ENCODE results near the gene GABRA5.

GABRA5 gene

DNA sequence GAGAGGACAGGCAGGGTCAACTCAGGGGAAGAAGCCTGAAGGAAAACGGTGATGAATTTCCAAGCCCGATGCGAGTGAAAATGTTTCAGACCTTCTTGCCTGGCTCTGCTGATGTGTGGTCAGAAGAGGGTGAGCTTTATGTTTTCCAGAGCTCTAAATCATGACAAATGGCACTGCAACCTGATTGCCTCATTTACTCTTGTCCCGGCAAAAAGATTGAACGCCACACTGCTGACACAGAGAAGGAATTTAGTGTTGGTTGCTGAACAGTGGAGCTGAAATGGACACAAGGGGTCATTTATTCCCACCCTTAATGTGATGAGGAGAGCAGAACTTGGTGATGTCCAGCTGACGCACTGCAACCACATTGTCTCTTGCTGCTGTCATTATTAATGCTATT lies 68.0 kb downstream of the GABRA5 start:
- H3K9ac ChIP-seq (ENCODE audit: low read length), result no peak overlapping the region
- H3K4me3 ChIP-seq (ENCODE audit: low read length), result no peak overlapping the region
- H3K9me3 ChIP-seq (ENCODE audit: control insufficient read depth, low read depth, low read length), result no peaks in the 10 kb centered on the region
- H3K36me3 ChIP-seq (ENCODE audit: control insufficient read depth, low read depth, low read length), result no peaks in the 10 kb centered on the region
- no peaks in the 10 kb centered on the region for H3K27me3 ChIP-seq (ENCODE audit: control insufficient read depth, insufficient read depth, low read length)
- no peaks in the 10 kb centered on the region for H3K4me1 ChIP-seq (ENCODE audit: control insufficient read depth, low read depth, low read length)
- no peak overlapping the region for H3K27ac ChIP-seq (ENCODE audit: low read length)

DNA sequence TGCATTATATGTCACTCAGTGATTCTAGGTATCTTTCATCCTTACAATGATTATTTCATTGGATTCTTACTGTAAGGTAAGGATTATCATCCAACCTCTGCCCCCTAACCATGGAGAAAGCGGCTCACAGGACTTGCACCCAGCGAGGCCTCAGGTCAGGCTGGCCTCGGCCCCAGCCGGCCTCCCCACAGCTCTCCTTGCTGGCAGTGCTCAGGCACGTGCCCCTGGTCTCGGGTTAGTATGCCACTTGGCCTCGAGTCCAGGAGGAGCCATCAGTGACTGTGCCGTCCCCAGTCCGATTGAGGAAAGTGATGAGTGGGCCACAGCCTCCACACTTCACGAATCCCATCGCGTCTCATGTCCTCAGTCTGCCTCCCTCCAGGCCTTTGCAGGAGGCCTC lies 68.5 kb downstream of the GABRA5 start:
- H3K36me3 ChIP-seq (ENCODE audit: control insufficient read depth, low read depth, low read length), result no peaks in the 10 kb centered on the region
- H3K9me3 ChIP-seq (ENCODE audit: control insufficient read depth, low read depth, low read length), result no peaks in the 10 kb centered on the region
- no peak overlapping the region for H3K4me3 ChIP-seq (ENCODE audit: low read length)
- no peaks in the 10 kb centered on the region for H3K27me3 ChIP-seq (ENCODE audit: control insufficient read depth, insufficient read depth, low read length)
- no peak overlapping the region for H3K27ac ChIP-seq (ENCODE audit: low read length)
- no peaks in the 10 kb centered on the region for H3K4me1 ChIP-seq (ENCODE audit: control insufficient read depth, low read depth, low read length)
- no peak overlapping the region for H3K9ac ChIP-seq (ENCODE audit: low read length)

DNA sequence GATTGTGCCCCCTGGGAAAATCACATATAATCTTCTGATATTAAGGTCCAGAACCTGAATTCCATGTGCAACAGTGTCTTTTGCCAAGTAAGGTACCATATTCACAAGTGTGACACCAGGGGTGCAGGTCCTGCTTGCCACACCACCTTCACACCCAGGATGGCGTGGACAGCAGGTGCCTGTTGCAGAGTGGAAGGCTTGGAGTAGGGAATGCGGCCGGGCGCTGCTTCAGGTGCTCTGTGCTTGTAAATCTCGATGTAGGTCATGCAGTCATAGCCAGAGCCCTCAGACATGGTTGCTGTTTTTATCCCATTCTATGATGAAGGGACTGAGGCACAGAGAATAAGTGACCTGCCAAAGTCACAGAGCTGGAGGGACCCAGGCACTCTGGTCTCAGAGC lies 69.6 kb downstream of the GABRA5 start:
- Histone ChIP-seq H3K27me3 (ENCODE audit: control insufficient read depth, insufficient read depth, low read length) (no peaks in the 10 kb centered on the region), H3K27ac (ENCODE audit: low read length) (no peak overlapping the region), H3K9me3 (ENCODE audit: control insufficient read depth, low read depth, low read length) (no peaks in the 10 kb centered on the region), H3K36me3 (ENCODE audit: control insufficient read depth, low read depth, low read length) (no peaks in the 10 kb centered on the region), H3K9ac (ENCODE audit: low read length) (no peak overlapping the region), H3K4me3 (ENCODE audit: low read length) (no peak overlapping the region), H3K4me1 (ENCODE audit: control insufficient read depth, low read depth, low read length) (no peaks in the 10 kb centered on the region)

DNA sequence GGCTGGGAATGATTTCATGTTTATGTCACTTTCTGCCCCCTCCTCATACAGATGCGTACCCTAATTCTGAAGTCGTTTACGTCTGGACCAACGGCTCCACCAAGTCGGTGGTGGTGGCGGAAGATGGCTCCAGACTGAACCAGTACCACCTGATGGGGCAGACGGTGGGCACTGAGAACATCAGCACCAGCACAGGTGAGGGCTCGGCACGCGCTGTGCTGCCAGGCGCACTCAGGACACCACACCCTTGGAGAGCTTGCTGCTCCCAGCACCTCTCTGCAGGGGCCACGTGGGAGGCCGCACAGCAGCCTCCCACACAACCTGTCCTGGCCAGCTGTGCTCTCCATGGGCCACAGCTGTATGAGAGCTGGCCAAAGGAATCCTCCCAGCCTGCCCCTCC lies 70.3 kb downstream of the GABRA5 start:
- no peaks in the 10 kb centered on the region for H3K4me1 ChIP-seq (ENCODE audit: control insufficient read depth, low read depth, low read length)
- no peak overlapping the region for H3K27ac ChIP-seq (ENCODE audit: low read length)
- no peak overlapping the region for H3K4me3 ChIP-seq (ENCODE audit: low read length)
- H3K27me3 ChIP-seq (ENCODE audit: control insufficient read depth, insufficient read depth, low read length), result no peaks in the 10 kb centered on the region
- no peaks in the 10 kb centered on the region for H3K9me3 ChIP-seq (ENCODE audit: control insufficient read depth, low read depth, low read length)
- no peak overlapping the region for H3K9ac ChIP-seq (ENCODE audit: low read length)
- no peaks in the 10 kb centered on the region for H3K36me3 ChIP-seq (ENCODE audit: control insufficient read depth, low read depth, low read length)

DNA sequence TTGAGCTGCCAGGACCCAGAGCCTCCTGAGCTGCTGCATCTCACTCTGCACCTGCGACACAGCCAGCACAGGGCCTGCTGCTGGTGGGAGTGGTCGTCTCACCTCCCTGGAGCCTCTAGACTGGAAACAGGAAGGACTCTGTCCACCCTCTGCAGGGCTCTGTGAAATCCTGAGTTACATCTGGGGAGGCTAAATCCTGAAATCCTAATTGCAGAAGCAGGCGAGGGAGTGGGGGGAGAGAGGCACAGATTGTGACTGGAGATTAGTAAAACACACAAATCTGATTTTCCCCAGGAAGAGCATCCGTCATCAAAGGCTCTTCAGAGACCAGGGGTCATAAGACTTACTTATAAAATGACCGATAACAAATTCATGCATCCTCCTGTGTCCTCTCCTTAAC lies 72.5 kb downstream of the GABRA5 start:
- no peak overlapping the region for H3K4me3 ChIP-seq (ENCODE audit: low read length)
- H3K36me3 ChIP-seq (ENCODE audit: control insufficient read depth, low read depth, low read length), result no peaks in the 10 kb centered on the region
- no peak overlapping the region for H3K9ac ChIP-seq (ENCODE audit: low read length)
- H3K27ac ChIP-seq (ENCODE audit: low read length), result no peak overlapping the region
- H3K9me3 ChIP-seq (ENCODE audit: control insufficient read depth, low read depth, low read length), result no peaks in the 10 kb centered on the region
- H3K27me3 ChIP-seq (ENCODE audit: control insufficient read depth, insufficient read depth, low read length), result no peaks in the 10 kb centered on the region
- H3K4me1 ChIP-seq (ENCODE audit: control insufficient read depth, low read depth, low read length), result no peaks in the 10 kb centered on the region

DNA sequence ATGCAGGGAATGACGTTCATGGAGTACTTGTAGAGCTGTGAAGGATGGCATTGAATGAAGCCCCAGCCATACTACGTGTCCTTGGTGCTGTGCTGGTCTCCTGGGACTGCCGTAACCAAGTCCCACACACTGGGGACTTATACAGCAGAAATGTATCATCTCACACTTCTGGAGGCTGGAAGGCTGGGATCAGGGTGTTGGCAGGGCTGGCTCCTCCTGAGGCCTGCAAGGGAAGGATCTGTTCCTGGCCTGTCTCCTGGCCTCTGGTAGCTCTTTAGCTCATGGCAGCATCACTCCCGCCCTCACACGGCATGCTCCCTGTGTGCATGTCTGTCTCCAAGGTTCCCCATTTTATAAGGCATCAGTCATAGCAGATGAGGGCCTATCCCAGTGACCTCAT lies 74.6 kb downstream of the GABRA5 start:
- no peaks in the 10 kb centered on the region for H3K4me1 ChIP-seq (ENCODE audit: control insufficient read depth, low read depth, low read length)
- no peak overlapping the region for H3K4me3 ChIP-seq (ENCODE audit: low read length)
- H3K27me3 ChIP-seq (ENCODE audit: control insufficient read depth, insufficient read depth, low read length), result no peaks in the 10 kb centered on the region
- H3K27ac ChIP-seq (ENCODE audit: low read length), result no peak overlapping the region
- no peaks in the 10 kb centered on the region for H3K9me3 ChIP-seq (ENCODE audit: control insufficient read depth, low read depth, low read length)
- H3K36me3 ChIP-seq (ENCODE audit: control insufficient read depth, low read depth, low read length), result no peaks in the 10 kb centered on the region
- no peak overlapping the region for H3K9ac ChIP-seq (ENCODE audit: low read length)

DNA sequence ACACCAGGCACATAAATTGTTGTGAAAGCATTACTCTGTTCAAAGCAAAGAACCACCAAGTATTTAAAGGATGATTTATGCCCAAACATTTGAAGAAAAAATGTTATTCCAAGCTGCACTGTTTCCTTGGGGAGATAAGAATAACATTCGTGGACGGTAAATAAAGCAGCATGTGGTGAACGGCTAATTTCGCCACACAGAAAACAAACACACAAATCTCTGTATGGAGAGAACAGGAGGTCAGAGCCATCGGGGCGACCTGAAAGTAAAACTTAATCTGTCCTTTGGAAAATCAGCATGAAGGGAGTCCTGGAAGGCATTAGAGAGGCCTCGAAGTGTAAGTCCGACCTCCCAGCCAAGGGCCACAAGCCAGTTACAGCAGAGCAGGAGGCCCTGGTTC lies 77.0 kb downstream of the GABRA5 start:
- Histone ChIP-seq H3K9me3 (ENCODE audit: control insufficient read depth, low read depth, low read length) (no peaks in the 10 kb centered on the region), H3K36me3 (ENCODE audit: control insufficient read depth, low read depth, low read length) (no peaks in the 10 kb centered on the region), H3K9ac (ENCODE audit: low read length) (no peak overlapping the region), H3K4me3 (ENCODE audit: low read length) (no peak overlapping the region), H3K27ac (ENCODE audit: low read length) (no peak overlapping the region), H3K4me1 (ENCODE audit: control insufficient read depth, low read depth, low read length) (no peaks in the 10 kb centered on the region), H3K27me3 (ENCODE audit: control insufficient read depth, insufficient read depth, low read length) (no peaks in the 10 kb centered on the region)

DNA sequence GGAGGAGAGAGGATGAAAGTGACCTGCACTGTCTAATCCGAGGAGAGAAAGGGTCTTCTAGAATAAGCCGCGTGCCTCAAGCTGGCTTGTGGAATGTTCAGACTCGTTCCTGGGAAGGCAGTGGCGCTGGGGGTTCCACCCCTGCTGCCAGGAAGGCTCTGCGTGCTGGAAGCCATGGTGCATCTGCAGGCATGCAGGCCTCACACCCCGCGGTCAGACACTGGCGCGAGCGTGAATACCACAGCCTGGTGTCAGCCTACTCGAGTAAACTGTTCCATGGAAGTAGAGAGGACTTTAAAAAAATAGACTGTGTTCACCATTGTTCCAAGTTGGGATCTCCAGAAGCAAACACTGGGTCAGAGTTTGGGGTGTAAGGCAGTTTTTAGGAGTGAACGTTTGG lies 78.2 kb downstream of the GABRA5 start:
- Histone ChIP-seq H3K4me3 (ENCODE audit: low read length) (no peak overlapping the region), H3K9ac (ENCODE audit: low read length) (no peak overlapping the region), H3K27ac (ENCODE audit: low read length) (no peak overlapping the region), H3K4me1 (ENCODE audit: control insufficient read depth, low read depth, low read length) (no peaks in the 10 kb centered on the region), H3K27me3 (ENCODE audit: control insufficient read depth, insufficient read depth, low read length) (no peaks in the 10 kb centered on the region), H3K9me3 (ENCODE audit: control insufficient read depth, low read depth, low read length) (no peaks in the 10 kb centered on the region), H3K36me3 (ENCODE audit: control insufficient read depth, low read depth, low read length) (no peaks in the 10 kb centered on the region)

DNA sequence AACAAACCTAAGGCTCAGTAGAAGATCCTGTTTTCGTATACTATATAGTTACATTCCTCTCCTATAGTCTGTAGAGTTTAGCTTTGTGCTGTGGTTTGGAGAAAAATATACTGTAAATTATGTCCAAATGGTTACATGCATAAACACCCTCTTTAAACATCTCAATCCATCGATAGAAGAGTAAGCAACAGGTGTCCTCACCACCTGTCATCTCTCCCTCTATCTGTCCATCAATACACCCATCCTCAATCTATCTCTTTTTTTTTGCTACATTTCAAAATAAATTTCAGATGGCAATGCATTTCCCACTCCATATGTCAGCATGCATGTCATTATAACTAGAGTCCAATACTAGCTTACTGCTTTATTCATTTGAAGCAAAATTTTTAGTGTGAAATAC lies 83.1 kb downstream of the GABRA5 start:
- H3K4me3 ChIP-seq (ENCODE audit: low read length), result no peak overlapping the region
- H3K36me3 ChIP-seq (ENCODE audit: control insufficient read depth, low read depth, low read length), result no peaks in the 10 kb centered on the region
- peaks cover 5% of the 10 kb centered on the region for H3K9me3 ChIP-seq (ENCODE audit: control insufficient read depth, low read depth, low read length)
- H3K27me3 ChIP-seq (ENCODE audit: control insufficient read depth, insufficient read depth, low read length), result no peaks in the 10 kb centered on the region
- no peak overlapping the region for H3K9ac ChIP-seq (ENCODE audit: low read length)
- H3K27ac ChIP-seq (ENCODE audit: low read length), result no peak overlapping the region
- no peaks in the 10 kb centered on the region for H3K4me1 ChIP-seq (ENCODE audit: control insufficient read depth, low read depth, low read length)

DNA sequence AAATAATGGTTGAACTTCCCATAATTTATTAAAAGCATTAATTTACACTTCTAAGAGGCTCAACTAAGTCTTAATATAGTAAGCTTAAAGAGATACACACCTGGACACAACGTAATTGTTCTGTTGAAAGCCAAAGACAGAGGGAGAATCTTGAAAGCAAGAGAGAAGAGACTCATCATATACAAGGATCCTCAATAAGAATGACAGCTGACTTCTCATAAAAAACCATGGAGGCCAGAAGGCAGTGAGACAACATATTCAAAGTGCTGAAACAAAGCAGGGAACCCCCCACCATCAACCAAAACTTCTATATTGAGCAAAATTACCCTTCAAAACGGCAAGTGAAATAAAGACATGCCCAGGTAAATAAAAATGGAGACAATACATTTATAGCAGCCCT lies 87.5 kb downstream of the GABRA5 start:
- Histone ChIP-seq H3K4me3 (ENCODE audit: low read length) (no peak overlapping the region), H3K9me3 (ENCODE audit: control insufficient read depth, low read depth, low read length) (peaks cover 5% of the 10 kb centered on the region), H3K36me3 (ENCODE audit: control insufficient read depth, low read depth, low read length) (no peaks in the 10 kb centered on the region), H3K9ac (ENCODE audit: low read length) (no peak overlapping the region), H3K4me1 (ENCODE audit: control insufficient read depth, low read depth, low read length) (no peaks in the 10 kb centered on the region), H3K27ac (ENCODE audit: low read length) (no peak overlapping the region), H3K27me3 (ENCODE audit: control insufficient read depth, insufficient read depth, low read length) (no peaks in the 10 kb centered on the region)

DNA sequence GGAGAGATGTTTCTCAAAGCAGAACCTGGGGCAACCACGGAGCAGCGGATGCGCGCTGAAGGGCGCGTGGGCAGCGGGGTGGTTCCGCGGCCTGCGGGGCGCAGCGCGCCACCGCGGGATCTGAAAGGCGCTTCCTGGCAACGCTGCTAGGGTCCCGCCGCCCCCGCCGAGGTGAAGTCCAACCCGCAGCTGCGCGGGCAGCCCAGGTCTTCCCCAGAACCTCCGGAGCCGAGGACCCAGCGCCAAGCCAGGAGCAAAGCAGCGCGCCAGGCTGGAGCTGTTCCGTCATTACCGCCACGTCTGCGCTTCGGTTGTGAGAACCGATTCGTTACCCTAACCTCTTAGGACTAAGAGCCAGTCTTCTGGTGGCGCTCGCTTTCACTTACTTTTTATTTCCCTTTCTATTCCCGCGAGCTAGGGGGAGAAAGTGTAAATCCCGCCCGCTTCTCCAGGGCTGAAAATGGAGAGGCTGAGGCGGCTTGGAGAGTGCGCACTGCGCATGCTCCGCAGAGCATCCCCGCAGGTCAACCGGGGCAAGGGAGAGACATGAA lies 100.9 kb downstream of the GABRA5 start:
- peak overlapping the region; percentile 85 for H3K4me3 ChIP-seq (ENCODE audit: low read length)
- H3K27ac ChIP-seq (ENCODE audit: low read length), result no peak overlapping the region
- H3K4me1 ChIP-seq (ENCODE audit: control insufficient read depth, low read depth, low read length), result peaks cover 4% of the 10 kb centered on the region
- H3K9ac ChIP-seq (ENCODE audit: low read length), result peak overlapping the region; percentile 62
- H3K9me3 ChIP-seq (ENCODE audit: control insufficient read depth, low read depth, low read length), result no peaks in the 10 kb centered on the region
- H3K27me3 ChIP-seq (ENCODE audit: control insufficient read depth, insufficient read depth, low read length), result peaks cover 58% of the 10 kb centered on the region
- H3K36me3 ChIP-seq (ENCODE audit: control insufficient read depth, low read depth, low read length), result no peaks in the 10 kb centered on the region

DNA sequence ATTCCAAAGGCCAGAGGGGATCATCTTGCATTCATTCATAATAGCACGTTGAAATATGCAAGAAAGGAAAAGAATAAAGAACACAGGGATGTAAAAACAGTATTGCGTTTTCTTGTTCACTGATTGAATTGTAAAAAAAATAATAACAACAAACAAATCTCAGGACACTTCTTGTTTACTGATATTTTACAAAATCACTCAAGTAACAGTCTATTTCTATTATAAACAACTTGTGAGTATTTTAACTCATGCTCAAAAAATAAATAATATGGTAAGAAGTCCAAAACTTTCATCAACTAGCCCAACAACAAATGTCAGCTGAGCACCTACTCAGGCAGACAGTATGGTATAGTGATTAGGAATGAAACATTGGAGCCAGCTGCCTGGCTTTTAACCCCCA lies 101.9 kb downstream of the GABRA5 start:
- H3K4me3 ChIP-seq (ENCODE audit: low read length), result no peak overlapping the region
- no peaks in the 10 kb centered on the region for H3K36me3 ChIP-seq (ENCODE audit: control insufficient read depth, low read depth, low read length)
- H3K9me3 ChIP-seq (ENCODE audit: control insufficient read depth, low read depth, low read length), result no peaks in the 10 kb centered on the region
- no peak overlapping the region for H3K27ac ChIP-seq (ENCODE audit: low read length)
- no peak overlapping the region for H3K9ac ChIP-seq (ENCODE audit: low read length)
- H3K4me1 ChIP-seq (ENCODE audit: control insufficient read depth, low read depth, low read length), result peaks cover 4% of the 10 kb centered on the region
- peaks cover 68% of the 10 kb centered on the region for H3K27me3 ChIP-seq (ENCODE audit: control insufficient read depth, insufficient read depth, low read length)
